ENCODE measurements around the gene QPRT. TPM values are rescaled to one million over a fixed set of nuclear protein-coding genes. Genes with fewer than 3 reads are reported as not detected.

QPRT gene
- total and polyA plus RNA-seq, 12 donors: 48.8 to 325 (median 130) TPM

DNA sequence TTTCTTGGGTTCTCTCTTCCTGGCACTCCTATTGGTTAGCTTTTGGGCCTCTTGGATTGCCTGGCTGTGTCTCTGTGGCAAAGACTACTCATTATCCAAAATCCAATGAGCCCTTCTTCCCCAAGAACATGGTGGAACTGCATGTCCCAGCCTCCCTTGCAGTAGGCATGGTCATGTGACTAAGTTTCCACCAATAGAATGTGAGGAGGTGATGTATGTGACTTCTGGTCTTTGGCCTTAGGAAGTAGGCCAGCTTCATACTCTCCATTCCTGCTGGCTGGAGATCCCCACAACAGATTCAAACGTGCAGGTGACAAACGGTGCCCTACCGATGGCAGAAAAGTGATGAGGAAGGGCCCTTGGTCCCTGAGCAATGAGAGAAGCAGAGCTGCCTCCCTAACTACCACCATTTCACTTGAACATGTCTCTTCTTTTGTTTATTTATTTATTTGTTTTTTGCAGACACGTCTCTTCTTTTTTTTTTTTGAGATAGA lies 33.2 kb upstream of the QPRT start:
- DNase-seq: no peak

DNA sequence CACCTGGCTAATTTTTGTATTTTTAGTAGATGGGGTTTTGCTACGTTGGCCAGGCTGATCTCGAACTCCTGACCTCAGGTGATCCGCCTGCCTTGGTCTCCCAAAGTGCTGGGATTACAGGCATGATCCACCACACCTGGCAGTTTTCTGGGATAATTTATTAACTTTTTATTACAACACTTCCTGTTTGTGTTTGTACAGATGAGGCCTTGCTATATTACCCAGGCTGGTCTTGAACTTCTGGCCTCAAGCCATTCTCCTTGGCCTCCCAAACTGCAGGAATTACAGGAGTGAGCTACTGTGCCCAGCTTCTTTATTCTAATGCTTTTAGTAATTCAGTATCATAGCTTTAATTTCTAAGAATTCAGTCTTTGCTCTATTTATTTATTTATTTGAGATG lies 32.0 kb upstream of the QPRT start:
- intact Hi-C loops (cut with DNase I): no loop called here
- no peak overlapping the region for H3K27ac ChIP-seq
- WGBS, 4 donors: 89 to 100% (median 92%) methylated on average over 3 of the region's 3 CpGs

More for the DNA sequence above, 33.2 kb upstream of the QPRT start:
- intact Hi-C loops (cut with DNase I): no loop called here
- no peak overlapping the region for H3K4me3 ChIP-seq
- no peaks in the 10 kb centered on the region for H3K27me3 ChIP-seq
- WGBS, 4 donors: 64 to 78% (median 71%) methylated on average over 4 of the region's 4 CpGs
- no peaks in the 10 kb centered on the region for H3K9me3 ChIP-seq (replicated peaks in 1 of 3)
- H3K27ac ChIP-seq: no peak overlapping the region
- TF ChIP-seq, protein P1, sequence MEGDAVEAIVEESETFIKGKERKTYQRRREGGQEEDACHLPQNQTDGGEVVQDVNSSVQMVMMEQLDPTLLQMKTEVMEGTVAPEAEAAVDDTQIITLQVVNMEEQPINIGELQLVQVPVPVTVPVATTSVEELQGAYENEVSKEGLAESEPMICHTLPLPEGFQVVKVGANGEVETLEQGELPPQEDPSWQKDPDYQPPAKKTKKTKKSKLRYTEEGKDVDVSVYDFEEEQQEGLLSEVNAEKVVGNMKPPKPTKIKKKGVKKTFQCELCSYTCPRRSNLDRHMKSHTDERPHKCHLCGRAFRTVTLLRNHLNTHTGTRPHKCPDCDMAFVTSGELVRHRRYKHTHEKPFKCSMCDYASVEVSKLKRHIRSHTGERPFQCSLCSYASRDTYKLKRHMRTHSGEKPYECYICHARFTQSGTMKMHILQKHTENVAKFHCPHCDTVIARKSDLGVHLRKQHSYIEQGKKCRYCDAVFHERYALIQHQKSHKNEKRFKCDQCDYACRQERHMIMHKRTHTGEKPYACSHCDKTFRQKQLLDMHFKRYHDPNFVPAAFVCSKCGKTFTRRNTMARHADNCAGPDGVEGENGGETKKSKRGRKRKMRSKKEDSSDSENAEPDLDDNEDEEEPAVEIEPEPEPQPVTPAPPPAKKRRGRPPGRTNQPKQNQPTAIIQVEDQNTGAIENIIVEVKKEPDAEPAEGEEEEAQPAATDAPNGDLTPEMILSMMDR (IDR thresholded peaks at IDR 0.05): no peak
- TF ChIP-seq POLR2A (IDR thresholded peaks at IDR 0.05): no peak
- H3K36me3 ChIP-seq (replicated peaks in 1 of 2): no peaks in the 10 kb centered on the region
- H3K4me1 ChIP-seq (replicated peaks in 1 of 2): no peaks in the 10 kb centered on the region

DNA sequence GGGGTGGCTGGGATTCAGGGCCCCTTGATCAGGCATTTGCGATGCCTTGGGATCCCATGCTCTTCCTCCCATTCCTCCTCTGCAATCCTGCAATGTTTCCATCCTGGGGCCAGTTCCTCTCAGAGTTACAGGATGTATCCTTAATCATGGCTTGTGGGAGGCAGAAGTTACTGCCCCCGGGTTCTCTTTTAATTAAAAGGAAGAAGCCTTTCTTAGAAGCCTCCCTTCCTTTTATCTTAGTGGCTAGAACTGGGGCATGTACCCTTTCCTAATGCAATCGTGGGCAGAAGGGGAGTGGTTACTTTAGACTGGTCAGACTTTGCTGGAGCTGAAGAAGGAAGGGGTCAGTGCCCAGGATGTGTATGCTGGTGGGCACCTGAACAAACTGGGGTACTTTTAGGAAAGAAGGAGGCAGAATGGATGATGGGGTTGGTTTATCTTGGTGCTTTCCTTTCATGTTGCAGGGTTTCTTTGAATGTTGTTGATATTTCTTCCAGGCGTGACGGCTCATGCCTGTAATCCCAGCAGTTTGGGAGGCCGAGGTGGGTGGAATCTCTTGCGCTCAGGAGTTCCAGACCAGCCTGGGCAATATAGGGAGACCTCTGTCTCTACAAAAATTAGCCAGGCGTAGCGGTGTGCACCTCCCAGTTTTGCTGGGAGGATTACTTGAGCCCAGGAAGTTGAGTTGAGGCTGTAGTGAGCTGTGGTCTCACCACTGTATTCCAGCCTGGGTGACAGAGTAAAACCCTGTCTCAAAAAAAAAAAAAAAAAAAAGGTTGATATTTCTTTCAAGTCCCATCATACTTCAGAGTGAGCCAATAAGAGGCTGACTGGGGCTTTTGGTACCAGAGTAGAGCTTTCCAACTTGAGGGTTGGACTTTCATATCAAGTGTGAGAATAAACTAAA lies 29.1 kb upstream of the QPRT start:
- WGBS, 4 donors: 70 to 82% (median 78%) methylated on average over 9 of the region's 9 CpGs
- no peaks in the 10 kb centered on the region for H3K9me3 ChIP-seq (replicated peaks in 1 of 3)

More for the DNA sequence above, 32.0 kb upstream of the QPRT start:
- Histone ChIP-seq H3K4me1 (replicated peaks in 1 of 2) (no peaks in the 10 kb centered on the region), H3K4me3 (no peak overlapping the region), H3K27me3 (no peaks in the 10 kb centered on the region), H3K36me3 (replicated peaks in 1 of 2) (no peaks in the 10 kb centered on the region), H3K9me3 (replicated peaks in 1 of 3) (no peaks in the 10 kb centered on the region)
- TF ChIP-seq, protein P1 (IDR thresholded peaks at IDR 0.05): no peak
- no peak for TF ChIP-seq POLR2A (IDR thresholded peaks at IDR 0.05)
- no peak for DNase-seq

DNA sequence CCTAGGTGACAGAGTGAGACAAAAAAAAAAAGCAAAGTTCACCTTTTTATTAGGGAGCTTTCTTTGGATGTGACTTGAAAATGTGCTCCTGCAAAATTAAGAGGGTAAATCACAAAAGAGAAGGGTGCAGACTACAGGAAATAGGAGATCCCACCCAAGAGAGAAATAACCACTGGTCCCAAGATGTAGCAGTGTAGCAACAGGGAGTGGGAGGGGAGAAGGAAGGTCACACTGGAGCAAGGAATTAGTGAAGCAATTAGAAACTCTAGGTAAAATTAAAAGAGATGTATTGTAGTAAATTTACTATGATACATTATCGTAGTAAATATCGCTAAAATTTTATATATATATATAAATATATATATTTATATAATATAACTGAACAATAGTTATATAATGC lies 28.2 kb upstream of the QPRT start:
- WGBS, 4 donors: 88 to 100% (median 96%) methylated on average over 2 of the region's 2 CpGs
- intact Hi-C loops (cut with DNase I): no loop called here

More for the DNA sequence above, 29.1 kb upstream of the QPRT start:
- no peak for DNase-seq
- Histone ChIP-seq H3K4me1 (replicated peaks in 1 of 2) (no peaks in the 10 kb centered on the region), H3K27me3 (no peaks in the 10 kb centered on the region), H3K4me3 (no peak overlapping the region), H3K27ac (no peak overlapping the region), H3K36me3 (replicated peaks in 1 of 2) (no peaks in the 10 kb centered on the region)
- no peak for TF ChIP-seq POLR2A (IDR thresholded peaks at IDR 0.05)
- TF ChIP-seq, protein P1 (IDR thresholded peaks at IDR 0.05): no peak
- intact Hi-C loops (cut with DNase I): no loop called here

More for the DNA sequence above, 28.2 kb upstream of the QPRT start:
- no peak overlapping the region for H3K27ac ChIP-seq
- no peaks in the 10 kb centered on the region for H3K9me3 ChIP-seq (replicated peaks in 1 of 3)
- no peaks in the 10 kb centered on the region for H3K36me3 ChIP-seq (replicated peaks in 1 of 2)
- DNase-seq: no peak
- H3K4me1 ChIP-seq (replicated peaks in 1 of 2): no peaks in the 10 kb centered on the region
- H3K27me3 ChIP-seq: no peaks in the 10 kb centered on the region
- no peak for TF ChIP-seq POLR2A (IDR thresholded peaks at IDR 0.05)
- TF ChIP-seq, protein P1 (IDR thresholded peaks at IDR 0.05): no peak
- no peak overlapping the region for H3K4me3 ChIP-seq

Measured in adrenal gland (tissue), 12 donors.